HG03469 (cell line): Measurements from ENCODE around the gene SGCG.
A peak's percentile ranks its signal among the peaks of the same experiment; 100 is the strongest.
"Not testable (repeated sequence)": the region's sequence is repeated elsewhere in the genome, so short reads cannot be mapped to it uniquely, and the experiment has no call there.

Experiments
- ATAC-seq: cut with Tn5 transposase; IDR thresholded peaks from one replicate; pipeline ENCODE4 v1.9.1; 2021; ENCODE audit warnings: mild to moderate bottlenecking, moderate library complexity, moderate number of reproducible peaks; ENCODE audit not compliant: unreplicated experiment

The SGCG gene

GRCh38 chr13:23205807-23206206 is 25.0 kb downstream of the SGCG start:
- ATAC-seq: no peak

- ATAC-seq: no peak
Measured at GRCh38 chr13:23212671-23213070, 31.9 kb downstream of the SGCG start.

GRCh38 chr13:23231241-23231640 is 50.5 kb downstream of the SGCG start:
- ATAC-seq: no peak

- ATAC-seq: no peak
Measured at GRCh38 chr13:23235994-23236393, 55.2 kb downstream of the SGCG start.

GRCh38 chr13:23243066-23243465 is 62.3 kb downstream of the SGCG start:
- ATAC-seq: no peak

GRCh38 chr13:23248410-23248809 is 67.6 kb downstream of the SGCG start:
- ATAC-seq: not testable (repeated sequence)

- ATAC-seq: no peak
Measured at GRCh38 chr13:23254506-23254905, 73.7 kb downstream of the SGCG start.

GRCh38 chr13:23267571-23267970 is 86.8 kb downstream of the SGCG start:
- no peak for ATAC-seq

- peak; percentile 72 for ATAC-seq
Measured at GRCh38 chr13:23268441-23268840, 87.7 kb downstream of the SGCG start.

- ATAC-seq: no peak
Measured at GRCh38 chr13:23271331-23271730, 90.6 kb downstream of the SGCG start.

- no peak for ATAC-seq
Measured at GRCh38 chr13:23273498-23273897, 92.7 kb downstream of the SGCG start.

GRCh38 chr13:23279321-23279720 is 98.5 kb downstream of the SGCG start:
- no peak for ATAC-seq

- ATAC-seq: no peak
Measured at GRCh38 chr13:23288564-23288963, 107.8 kb downstream of the SGCG start.

GRCh38 chr13:23288995-23289394 is 108.2 kb downstream of the SGCG start:
- no peak for ATAC-seq

- ATAC-seq: no peak
Measured at GRCh38 chr13:23289917-23290357, 109.2 kb downstream of the SGCG start.

GRCh38 chr13:23292586-23292985 is 111.8 kb downstream of the SGCG start:
- ATAC-seq: no peak

- not testable (repeated sequence) for ATAC-seq
Measured at GRCh38 chr13:23314837-23315236, 134.1 kb downstream of the SGCG start.

- ATAC-seq: no peak
Measured at GRCh38 chr13:23319883-23320224, 139.1 kb downstream of the SGCG start.

- ATAC-seq: no peak
Measured at GRCh38 chr13:23320926-23321534, 140.3 kb downstream of the SGCG start.

GRCh38 chr13:23321535-23322241 is 140.9 kb downstream of the SGCG start:
- peak; percentile 67 for ATAC-seq

GRCh38 chr13:23322353-23323336 is 141.9 kb downstream of the SGCG start:
- peak; percentile 27 for ATAC-seq
